ENCODE results near the gene AAK1. TPM values are rescaled to one million over a fixed set of nuclear protein-coding genes. Genes with fewer than 3 reads are reported as not detected.

The AAK1 gene
- 10 to 100 TPM; 13.6 to 50.2 (median 29.5) TPM for total RNA-seq

- in situ Hi-C loops (cut with MboI; ENCODE audit: low pct_unique_long_range_greater_than_20kb in 2 of 9, low sequenced_read_pairs in 9 of 9, unreplicated experiment in 9 of 9): loop anchor here in 1 of 9 experiments (10.0 kb wide), 1 partner anchor 71 kb away; no protein-coding TSS in a partner anchor
- 0 to 3% (median 0%) methylated on average over 3 to 11 of the region's 81 CpGs; no CpG with 5 or more reads in 4 of the 10 experiments for WGBS, 10 experiments
- peak within 1 kb of the TSS; percentile 60 to 94 (median 86) for H3K4me3 ChIP-seq
These were observed at the start of gene AAK1 for GRCh38 chr2:69643602-69644505. Gene AAK1, minus strand, starts transcription at chr2:69643739. Its CDS starts 699 bp downstream, at chr2:69643040.

GRCh38 chr2:69692424-69692823 lies 48.9 kb upstream of the AAK1 start:
- in situ Hi-C loops (cut with MboI; ENCODE audit: low pct_unique_long_range_greater_than_20kb in 2 of 9, low sequenced_read_pairs in 9 of 9, unreplicated experiment in 9 of 9): no loop called here
- whole genome bisulfite sequencing, 10 experiments: 88 to 100% (median 100%) methylated on average over 1 to 2 of the region's 2 CpGs
- Histone ChIP-seq H3K4me1 (replicated peaks in 1 of 2) (peaks cover 0 to 9% of the 10 kb centered on the region in 2 donors), H3K4me3 (no peak overlapping the region), H3K27ac (no peak overlapping the region)
- ATAC-seq (replicated peaks in 6 of 8): no peak

More at GRCh38 chr2:69643602-69644505, at the start of gene AAK1:
- Histone ChIP-seq H3K4me1 (replicated peaks in 1 of 2) (peaks cover 19 to 23% of the 10 kb centered on the region in 2 donors), H3K27ac (peak within 1 kb of the TSS; percentile 96 to 98)
- ATAC-seq (replicated peaks in 6 of 8): peak; percentile 74 to 88 (median 86)

- in situ Hi-C loops (cut with MboI; ENCODE audit: low pct_unique_long_range_greater_than_20kb in 2 of 9, low sequenced_read_pairs in 9 of 9, unreplicated experiment in 9 of 9): no loop called here
- ATAC-seq (replicated peaks in 6 of 8): no peak
- 64 to 100% (median 91%) methylated on average over 1 to 2 of the region's 2 CpGs; no CpG with 5 or more reads in 2 of the 10 experiments for WGBS, 10 experiments
These were observed 46.4 kb upstream of the AAK1 start for GRCh38 chr2:69689969-69690368.

GRCh38 chr2:69689466-69689865 lies 45.9 kb upstream of the AAK1 start:
- no peak for ATAC-seq (replicated peaks in 6 of 8)
- H3K4me1 ChIP-seq (replicated peaks in 1 of 2): no peaks in the 10 kb centered on the region
- H3K27ac ChIP-seq: no peak overlapping the region
- WGBS, 10 experiments: 64 to 100% (median 88%) methylated on average over 1 to 3 of the region's 3 CpGs
- H3K4me3 ChIP-seq: no peak overlapping the region
- in situ Hi-C loops (cut with MboI; ENCODE audit: low pct_unique_long_range_greater_than_20kb in 2 of 9, low sequenced_read_pairs in 9 of 9, unreplicated experiment in 9 of 9): no loop called here

More at GRCh38 chr2:69689969-69690368, 46.4 kb upstream of the AAK1 start:
- Histone ChIP-seq H3K4me3 (no peak overlapping the region), H3K27ac (no peak overlapping the region), H3K4me1 (replicated peaks in 1 of 2) (peaks cover 0 to 3% of the 10 kb centered on the region in 2 donors)

- 69 to 93% (median 89%) methylated on average over 5 to 7 of the region's 7 CpGs for WGBS, 10 experiments
- no peaks in the 10 kb centered on the region for H3K4me1 ChIP-seq (replicated peaks in 1 of 2)
- no peak overlapping the region for H3K27ac ChIP-seq
- no peak overlapping the region for H3K4me3 ChIP-seq
- no peak for ATAC-seq (replicated peaks in 6 of 8)
- in situ Hi-C loops (cut with MboI; ENCODE audit: low pct_unique_long_range_greater_than_20kb in 2 of 9, low sequenced_read_pairs in 9 of 9, unreplicated experiment in 9 of 9): no loop called here
These were observed 44.6 kb upstream of the AAK1 start for GRCh38 chr2:69687971-69688611.

GRCh38 chr2:69686813-69687212 lies 43.3 kb upstream of the AAK1 start:
- WGBS, 10 experiments: 28 to 100% (median 89%) methylated on average over 1 to 5 of the region's 5 CpGs; no CpG with 5 or more reads in 3 of the 10 experiments
- Histone ChIP-seq H3K4me3 (no peak overlapping the region), H3K27ac (no peak overlapping the region), H3K4me1 (replicated peaks in 1 of 2) (no peaks in the 10 kb centered on the region)
- ATAC-seq (replicated peaks in 6 of 8): peak in 3 of 8 experiments; percentile 79 to 94 (median 92)
- in situ Hi-C loops (cut with MboI; ENCODE audit: low pct_unique_long_range_greater_than_20kb in 2 of 9, low sequenced_read_pairs in 9 of 9, unreplicated experiment in 9 of 9): no loop called here

GRCh38 chr2:69685321-69686048 lies 41.9 kb upstream of the AAK1 start:
- WGBS, 10 experiments: 37 to 93% (median 80%) methylated on average over 1 to 5 of the region's 5 CpGs
- H3K27ac ChIP-seq: no peak overlapping the region
- H3K4me1 ChIP-seq (replicated peaks in 1 of 2): no peaks in the 10 kb centered on the region
- H3K4me3 ChIP-seq: no peak overlapping the region
- in situ Hi-C loops (cut with MboI; ENCODE audit: low pct_unique_long_range_greater_than_20kb in 2 of 9, low sequenced_read_pairs in 9 of 9, unreplicated experiment in 9 of 9): no loop called here
- no peak for ATAC-seq (replicated peaks in 6 of 8)

- in situ Hi-C loops (cut with MboI; ENCODE audit: low pct_unique_long_range_greater_than_20kb in 2 of 9, low sequenced_read_pairs in 9 of 9, unreplicated experiment in 9 of 9): no loop called here
- 51 to 100% (median 80%) methylated on average over 1 to 5 of the region's 5 CpGs; no CpG with 5 or more reads in 1 of the 10 experiments for WGBS, 10 experiments
- Histone ChIP-seq H3K4me1 (replicated peaks in 1 of 2) (no peaks in the 10 kb centered on the region), H3K27ac (no peak overlapping the region), H3K4me3 (no peak overlapping the region)
- peak in 3 of 8 experiments; percentile 63 to 81 (median 68) for ATAC-seq (replicated peaks in 6 of 8)
These were observed 39.8 kb upstream of the AAK1 start for GRCh38 chr2:69683170-69683971.

- H3K27ac ChIP-seq: no peak overlapping the region
These were observed 39.0 kb upstream of the AAK1 start for GRCh38 chr2:69682525-69682924.

GRCh38 chr2:69680001-69680675 lies 36.6 kb upstream of the AAK1 start:
- in situ Hi-C loops (cut with MboI; ENCODE audit: low pct_unique_long_range_greater_than_20kb in 2 of 9, low sequenced_read_pairs in 9 of 9, unreplicated experiment in 9 of 9): no loop called here
- ATAC-seq (replicated peaks in 6 of 8): no peak
- H3K4me1 ChIP-seq (replicated peaks in 1 of 2): no peaks in the 10 kb centered on the region
- H3K4me3 ChIP-seq: no peak overlapping the region
- WGBS, 10 experiments: 64 to 100% (median 87%) methylated on average over 1 of the region's 1 CpG
- no peak overlapping the region for H3K27ac ChIP-seq

More at GRCh38 chr2:69682525-69682924, 39.0 kb upstream of the AAK1 start:
- 45 to 100% (median 64%) methylated on average over 1 of the region's 1 CpG; no CpG with 5 or more reads in 1 of the 10 experiments for WGBS, 10 experiments
- no peaks in the 10 kb centered on the region for H3K4me1 ChIP-seq (replicated peaks in 1 of 2)
- in situ Hi-C loops (cut with MboI; ENCODE audit: low pct_unique_long_range_greater_than_20kb in 2 of 9, low sequenced_read_pairs in 9 of 9, unreplicated experiment in 9 of 9): no loop called here
- ATAC-seq (replicated peaks in 6 of 8): no peak
- H3K4me3 ChIP-seq: no peak overlapping the region

GRCh38 chr2:69677914-69678313 lies 34.4 kb upstream of the AAK1 start:
- no peak overlapping the region for H3K4me3 ChIP-seq
- in situ Hi-C loops (cut with MboI; ENCODE audit: low pct_unique_long_range_greater_than_20kb in 2 of 9, low sequenced_read_pairs in 9 of 9, unreplicated experiment in 9 of 9): no loop called here
- no peak overlapping the region for H3K27ac ChIP-seq
- no peak for ATAC-seq (replicated peaks in 6 of 8)
- WGBS, 10 experiments: 72 to 100% (median 92%) methylated on average over 2 to 5 of the region's 5 CpGs
- no peaks in the 10 kb centered on the region for H3K4me1 ChIP-seq (replicated peaks in 1 of 2)

GRCh38 chr2:69676146-69676545 lies 32.6 kb upstream of the AAK1 start:
- Histone ChIP-seq H3K4me3 (no peak overlapping the region), H3K4me1 (replicated peaks in 1 of 2) (no peaks in the 10 kb centered on the region), H3K27ac (no peak overlapping the region)
- in situ Hi-C loops (cut with MboI; ENCODE audit: low pct_unique_long_range_greater_than_20kb in 2 of 9, low sequenced_read_pairs in 9 of 9, unreplicated experiment in 9 of 9): no loop called here
- no peak for ATAC-seq (replicated peaks in 6 of 8)
- 57 to 100% (median 90%) methylated on average over 1 of the region's 1 CpG; no CpG with 5 or more reads in 2 of the 10 experiments for WGBS, 10 experiments

Measured in motor neuron (in vitro differentiated cells).